ENCODE measurements around the gene MRS2. TPM values are rescaled to one million over a fixed set of nuclear protein-coding genes. Genes with fewer than 3 reads are reported as not detected.

MRS2 gene
- total RNA-seq, 1 experiment from 2014 or later, result 26.0 TPM

DNA sequence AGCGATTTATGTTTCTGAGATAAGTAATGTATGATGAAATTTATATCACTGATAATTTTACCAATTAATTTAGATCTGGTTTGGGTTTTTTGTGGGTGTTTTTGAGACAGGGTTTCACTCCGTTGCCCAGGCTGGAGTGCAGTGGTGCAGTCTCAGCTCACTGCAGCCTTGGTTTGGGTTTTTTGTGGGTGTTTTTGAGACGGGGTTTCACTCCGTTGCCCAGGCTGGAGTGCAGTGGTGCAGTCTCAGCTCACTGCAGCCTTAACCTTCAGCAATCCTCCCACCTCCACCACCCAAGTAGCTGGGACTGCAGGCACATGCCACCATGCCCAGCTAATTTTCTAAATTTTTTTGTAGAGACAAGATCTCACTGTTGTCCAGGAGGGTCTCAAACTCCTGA, 13.0 kb downstream of the MRS2 start:
- TF ChIP-seq POLR2AphosphoS5 (IDR thresholded peaks at IDR 0.05; ENCODE audit: low read depth, low read length), result no peak
- Histone ChIP-seq H3K4me1 (ENCODE audit: control insufficient read depth, insufficient read depth, low read length) (no peaks in the 10 kb centered on the region), H3K9me3 (ENCODE audit: control insufficient read depth, insufficient read depth, low read depth, low read length) (no peaks in the 10 kb centered on the region), H3K27me3 (ENCODE audit: control insufficient read depth, insufficient read depth, low read length) (no peaks in the 10 kb centered on the region), H3K27ac (ENCODE audit: low read length) (no peak overlapping the region), H3K36me3 (ENCODE audit: control insufficient read depth, insufficient read depth, low read length) (peaks cover 42% of the 10 kb centered on the region), H3K4me3 (ENCODE audit: low read depth in 2 of 2, low read length in 2 of 2) (no peak overlapping the region)
- ChIA-PET POLR2A (no interaction called here), CTCF (no interaction called here)
- intact Hi-C loops (cut with micrococcal nuclease; ENCODE audit: unreplicated experiment), result no loop called here
- no TSS peak for BruUV-seq (replicated peaks)
- no peak for ATAC-seq
- no peak for DNase-seq (ENCODE audit: low read depth, low spot score)
- in situ Hi-C loops (cut with HindIII; ENCODE audit: low pct_unique_long_range_greater_than_20kb, low sequenced_read_pairs), result no loop called here

DNA sequence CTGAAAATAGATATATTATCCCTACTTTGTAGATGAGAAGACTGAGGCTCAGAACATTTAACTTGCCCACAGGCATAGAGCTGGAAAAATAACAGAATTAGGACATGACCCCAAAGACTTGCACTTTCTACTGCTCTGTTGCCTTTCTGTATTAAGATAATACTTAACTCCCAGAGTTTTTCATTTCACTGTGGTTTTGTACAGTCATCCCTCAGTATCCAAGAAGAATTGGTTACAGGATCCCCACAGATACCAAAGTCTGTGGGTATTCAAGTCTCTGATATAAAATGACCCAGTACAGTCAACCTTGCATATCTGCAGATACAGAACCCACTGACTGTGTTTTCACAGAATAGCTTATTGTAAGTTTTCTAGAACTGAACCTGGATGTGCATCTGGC, 16.8 kb downstream of the MRS2 start:
- Histone ChIP-seq H3K4me3 (ENCODE audit: low read depth in 2 of 2, low read length in 2 of 2) (no peak overlapping the region), H3K4me1 (ENCODE audit: control insufficient read depth, insufficient read depth, low read length) (no peaks in the 10 kb centered on the region), H3K36me3 (ENCODE audit: control insufficient read depth, insufficient read depth, low read length) (peaks cover 53% of the 10 kb centered on the region), H3K9me3 (ENCODE audit: control insufficient read depth, insufficient read depth, low read depth, low read length) (no peaks in the 10 kb centered on the region), H3K27me3 (ENCODE audit: control insufficient read depth, insufficient read depth, low read length) (no peaks in the 10 kb centered on the region), H3K27ac (ENCODE audit: low read length) (no peak overlapping the region)
- POLR2A ChIA-PET, result no interaction called here
- in situ Hi-C loops (cut with HindIII; ENCODE audit: low pct_unique_long_range_greater_than_20kb, low sequenced_read_pairs) (no loop called here), intact Hi-C loops (cut with micrococcal nuclease; ENCODE audit: unreplicated experiment) (no loop called here)
- no TSS peak for BruUV-seq (replicated peaks)
- TF ChIP-seq, protein P1, sequence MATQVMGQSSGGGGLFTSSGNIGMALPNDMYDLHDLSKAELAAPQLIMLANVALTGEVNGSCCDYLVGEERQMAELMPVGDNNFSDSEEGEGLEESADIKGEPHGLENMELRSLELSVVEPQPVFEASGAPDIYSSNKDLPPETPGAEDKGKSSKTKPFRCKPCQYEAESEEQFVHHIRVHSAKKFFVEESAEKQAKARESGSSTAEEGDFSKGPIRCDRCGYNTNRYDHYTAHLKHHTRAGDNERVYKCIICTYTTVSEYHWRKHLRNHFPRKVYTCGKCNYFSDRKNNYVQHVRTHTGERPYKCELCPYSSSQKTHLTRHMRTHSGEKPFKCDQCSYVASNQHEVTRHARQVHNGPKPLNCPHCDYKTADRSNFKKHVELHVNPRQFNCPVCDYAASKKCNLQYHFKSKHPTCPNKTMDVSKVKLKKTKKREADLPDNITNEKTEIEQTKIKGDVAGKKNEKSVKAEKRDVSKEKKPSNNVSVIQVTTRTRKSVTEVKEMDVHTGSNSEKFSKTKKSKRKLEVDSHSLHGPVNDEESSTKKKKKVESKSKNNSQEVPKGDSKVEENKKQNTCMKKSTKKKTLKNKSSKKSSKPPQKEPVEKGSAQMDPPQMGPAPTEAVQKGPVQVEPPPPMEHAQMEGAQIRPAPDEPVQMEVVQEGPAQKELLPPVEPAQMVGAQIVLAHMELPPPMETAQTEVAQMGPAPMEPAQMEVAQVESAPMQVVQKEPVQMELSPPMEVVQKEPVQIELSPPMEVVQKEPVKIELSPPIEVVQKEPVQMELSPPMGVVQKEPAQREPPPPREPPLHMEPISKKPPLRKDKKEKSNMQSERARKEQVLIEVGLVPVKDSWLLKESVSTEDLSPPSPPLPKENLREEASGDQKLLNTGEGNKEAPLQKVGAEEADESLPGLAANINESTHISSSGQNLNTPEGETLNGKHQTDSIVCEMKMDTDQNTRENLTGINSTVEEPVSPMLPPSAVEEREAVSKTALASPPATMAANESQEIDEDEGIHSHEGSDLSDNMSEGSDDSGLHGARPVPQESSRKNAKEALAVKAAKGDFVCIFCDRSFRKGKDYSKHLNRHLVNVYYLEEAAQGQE (IDR thresholded peaks at IDR 0.05; ENCODE audit: insufficient read depth in 1 of 2, low read depth in 2 of 2, low read length in 1 of 2), result no peak
- no peak for TF ChIP-seq POLR2AphosphoS5 (IDR thresholded peaks at IDR 0.05; ENCODE audit: low read depth, low read length)
- TF ChIP-seq SIN3A (IDR thresholded peaks at IDR 0.05; ENCODE audit: borderline replicate concordance, insufficient read depth, low read depth, low read length), result no peak
- TF ChIP-seq, protein P2, sequence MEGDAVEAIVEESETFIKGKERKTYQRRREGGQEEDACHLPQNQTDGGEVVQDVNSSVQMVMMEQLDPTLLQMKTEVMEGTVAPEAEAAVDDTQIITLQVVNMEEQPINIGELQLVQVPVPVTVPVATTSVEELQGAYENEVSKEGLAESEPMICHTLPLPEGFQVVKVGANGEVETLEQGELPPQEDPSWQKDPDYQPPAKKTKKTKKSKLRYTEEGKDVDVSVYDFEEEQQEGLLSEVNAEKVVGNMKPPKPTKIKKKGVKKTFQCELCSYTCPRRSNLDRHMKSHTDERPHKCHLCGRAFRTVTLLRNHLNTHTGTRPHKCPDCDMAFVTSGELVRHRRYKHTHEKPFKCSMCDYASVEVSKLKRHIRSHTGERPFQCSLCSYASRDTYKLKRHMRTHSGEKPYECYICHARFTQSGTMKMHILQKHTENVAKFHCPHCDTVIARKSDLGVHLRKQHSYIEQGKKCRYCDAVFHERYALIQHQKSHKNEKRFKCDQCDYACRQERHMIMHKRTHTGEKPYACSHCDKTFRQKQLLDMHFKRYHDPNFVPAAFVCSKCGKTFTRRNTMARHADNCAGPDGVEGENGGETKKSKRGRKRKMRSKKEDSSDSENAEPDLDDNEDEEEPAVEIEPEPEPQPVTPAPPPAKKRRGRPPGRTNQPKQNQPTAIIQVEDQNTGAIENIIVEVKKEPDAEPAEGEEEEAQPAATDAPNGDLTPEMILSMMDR (IDR thresholded peaks at IDR 0.05), result no peak
- TF ChIP-seq TCF7L2 (IDR thresholded peaks at IDR 0.05; ENCODE audit: low read depth, low read length), result no peak
- ATAC-seq, result no peak
- CTCF ChIA-PET, result no interaction called here
- DNase-seq (ENCODE audit: low read depth, low spot score), result no peak

DNA sequence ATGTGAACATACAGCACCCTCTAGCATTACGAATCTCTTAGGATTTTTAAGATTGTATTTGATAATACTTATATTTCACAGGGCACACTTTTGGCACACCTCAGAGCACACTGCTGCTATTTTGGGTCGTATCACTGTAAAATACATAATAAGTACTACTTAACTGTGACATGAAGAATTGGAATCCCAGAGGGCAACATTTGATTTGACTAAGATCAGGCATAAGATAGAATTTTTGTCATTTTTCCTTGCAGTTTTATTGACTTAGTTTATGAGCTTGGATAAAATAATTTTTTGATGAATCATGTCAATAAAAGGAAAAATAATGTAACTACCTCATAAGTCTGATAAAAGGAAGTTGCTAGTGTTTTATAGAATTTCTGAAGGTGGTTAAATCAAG, 22.4 kb downstream of the MRS2 start:
- ChIA-PET POLR2A (no interaction called here), CTCF (no interaction called here)
- Histone ChIP-seq H3K4me1 (ENCODE audit: control insufficient read depth, insufficient read depth, low read length) (no peaks in the 10 kb centered on the region; the same call in 1 of the 2 replicates), H3K27me3 (ENCODE audit: control insufficient read depth, insufficient read depth, low read length) (no peaks in the 10 kb centered on the region), H3K9me3 (ENCODE audit: control insufficient read depth, insufficient read depth, low read depth, low read length) (no peaks in the 10 kb centered on the region), H3K4me3 (ENCODE audit: low read depth in 2 of 2, low read length in 2 of 2) (no peak overlapping the region), H3K27ac (ENCODE audit: low read length) (no peak overlapping the region), H3K36me3 (ENCODE audit: control insufficient read depth, insufficient read depth, low read length) (peaks cover 35% of the 10 kb centered on the region)
- ATAC-seq, result no peak
- intact Hi-C loops (cut with micrococcal nuclease; ENCODE audit: unreplicated experiment), result no loop called here
- in situ Hi-C loops (cut with HindIII; ENCODE audit: low pct_unique_long_range_greater_than_20kb, low sequenced_read_pairs), result no loop called here
- no TSS peak for BruUV-seq (replicated peaks)
- TF ChIP-seq SIN3A (IDR thresholded peaks at IDR 0.05; ENCODE audit: borderline replicate concordance, insufficient read depth, low read depth, low read length) (no peak), TCF7L2 (IDR thresholded peaks at IDR 0.05; ENCODE audit: low read depth, low read length) (no peak), POLR2AphosphoS5 (IDR thresholded peaks at IDR 0.05; ENCODE audit: low read depth, low read length) (no peak)
- TF ChIP-seq, protein P2 (IDR thresholded peaks at IDR 0.05), result no peak
- TF ChIP-seq, protein P1 (IDR thresholded peaks at IDR 0.05; ENCODE audit: insufficient read depth in 1 of 2, low read depth in 2 of 2, low read length in 1 of 2), result no peak
- no peak for DNase-seq (ENCODE audit: low read depth, low spot score)
